BJ (cell line): Measurements from ENCODE around the gene PCF11. TPM values are rescaled to one million over a fixed set of nuclear protein-coding genes. Genes with fewer than 3 reads are reported as not detected.
"Not testable (repeated sequence)": the region's sequence is repeated elsewhere in the genome, so short reads cannot be mapped to it uniquely, and the experiment has no call there.

Experiments used
- CTCF ChIA-PET: fragments of 350-600 bp; formaldehyde crosslinking; extraction: SDS; loops from one replicate; lab custom pipeline; 2021; ENCODE audit warnings: antibody characterized with exemption, inconsistent platforms; lab: Yijun Ruan, JAX
- POLR2A ChIA-PET: fragments of 300-600 bp; sonication (Branson Sonifier 250); formaldehyde crosslinking; extraction: SDS; loops from one replicate; lab custom pipeline; 2021; ENCODE audit warnings: antibody characterized with exemption; lab: Charles Lee
- DNase-seq: peaks from one replicate; pipeline ENCODE4 v3.0.0-alpha.2; 2011; ENCODE audit warnings: low read depth
- H3K27me3 ChIP-seq: 2 replicates; pipeline ENCODE4 v1.6.0; 2011; ENCODE audit warnings: low read length; ENCODE audit not compliant: control insufficient read depth, insufficient read depth
- H3K36me3 ChIP-seq: 2 replicates; pipeline ENCODE4 v1.5.1; 2011; ENCODE audit warnings: low read length; ENCODE audit not compliant: control insufficient read depth, insufficient read depth
- H3K4me3 ChIP-seq: 2 replicates; pipeline ENCODE4 v1.5.1; 2011; ENCODE audit warnings: low read depth, mild to moderate bottlenecking, control low read depth, low read length
- CTCF ChIP-seq: IDR thresholded peaks from 2 replicates; pipeline ENCODE4 v1.5.1; 2011; ENCODE audit warnings: low read depth, mild to moderate bottlenecking, control low read depth, inconsistent platforms, low read length, moderate library complexity; ENCODE audit not compliant: insufficient read depth
- polyA plus RNA-seq: library from polyadenylated mRNA; depleted of rRNA; stranded (reverse); fragments of >200 nt; gene quantifications from 2 replicates; pipeline ENCODE4 v1.2.3, GENCODE V29; 2011

Gene PCF11
- polyA plus RNA-seq, 1 experiment: 14.6 TPM

- TF ChIP-seq CTCF: no peak
- ChIA-PET POLR2A (no interaction called here), CTCF (interaction anchor here (0.8 to 2.4 kb wide), 4 partner anchors 11 to 357 kb away, joined by 3 to 11 read pairs (median 4); partner anchors contain the start of gene CCDC90B)
- H3K36me3 ChIP-seq: no peaks in the 10 kb centered on the region; the same call in 1 of the 2 replicates
- no peak for DNase-seq
- peak overlapping the region; percentile 77 for H3K4me3 ChIP-seq
- no peaks in the 10 kb centered on the region for H3K27me3 ChIP-seq
Measured at GRCh38 chr11:83195143-83195466, 38.2 kb downstream of the PCF11 start.

GRCh38 chr11:83195649-83196048 lies 38.7 kb downstream of the PCF11 start:
- DNase-seq: no peak
- Histone ChIP-seq H3K4me3 (no peak overlapping the region), H3K27me3 (no peaks in the 10 kb centered on the region), H3K36me3 (no peaks in the 10 kb centered on the region; the same call in 1 of the 2 replicates)
- TF ChIP-seq CTCF: no peak
- ChIA-PET POLR2A (no interaction called here), CTCF (interaction anchor here (2.4 kb wide), 1 partner anchor 11 kb away, joined by 11 read pairs; no protein-coding TSS in a partner anchor)

GRCh38 chr11:83200035-83200434 lies 43.1 kb downstream of the PCF11 start:
- POLR2A ChIA-PET: interaction anchor here (0.6 kb wide), 1 partner anchor 24 kb away, joined by 3 read pairs; no protein-coding TSS in a partner anchor
- no peak for TF ChIP-seq CTCF
- Histone ChIP-seq H3K27me3 (no peaks in the 10 kb centered on the region), H3K36me3 (no peaks in the 10 kb centered on the region; the same call in 1 of the 2 replicates), H3K4me3 (no peak overlapping the region)
- DNase-seq: no peak
- CTCF ChIA-PET: interaction anchor here (0.6 to 0.9 kb wide), 2 partner anchors 10 to 262 kb away, joined by 3 read pairs; no protein-coding TSS in a partner anchor

- Histone ChIP-seq H3K27me3 (no peaks in the 10 kb centered on the region), H3K4me3 (no peak overlapping the region), H3K36me3 (no peaks in the 10 kb centered on the region)
- DNase-seq: no peak
- CTCF ChIA-PET: interaction anchor here (1.2 to 2.4 kb wide), 2 partner anchors 11 to 31 kb away, joined by 6 to 11 read pairs; no protein-coding TSS in a partner anchor
- POLR2A ChIA-PET: no interaction called here
- no peak for TF ChIP-seq CTCF
Measured at GRCh38 chr11:83205608-83206185, 48.8 kb downstream of the PCF11 start.

GRCh38 chr11:83206221-83206620 lies 49.3 kb downstream of the PCF11 start:
- no peak for DNase-seq
- ChIA-PET CTCF (interaction anchor here (1.1 to 2.4 kb wide), 3 partner anchors 11 to 34 kb away, joined by 3 to 11 read pairs (median 6); no protein-coding TSS in a partner anchor), POLR2A (no interaction called here)
- H3K27me3 ChIP-seq: no peaks in the 10 kb centered on the region
- H3K36me3 ChIP-seq: no peaks in the 10 kb centered on the region
- no peak for TF ChIP-seq CTCF
- no peak overlapping the region for H3K4me3 ChIP-seq

GRCh38 chr11:83206771-83207382 lies 49.9 kb downstream of the PCF11 start:
- POLR2A ChIA-PET, H3K27me3 ChIP-seq: not testable (repeated sequence)

More at GRCh38 chr11:83206771-83207382, 49.9 kb downstream of the PCF11 start:
- not testable (repeated sequence) for H3K4me3 ChIP-seq, DNase-seq, H3K36me3 ChIP-seq
- CTCF ChIA-PET: interaction anchor here (0.7 to 2.4 kb wide), 5 partner anchors 12 to 614 kb away, joined by 3 to 11 read pairs (median 3); no protein-coding TSS in a partner anchor
